HG03108 (cell line): ENCODE results near the gene HNRNPM.

Experiments
- ATAC-seq: cut with Tn5 transposase; IDR thresholded peaks from one replicate; pipeline ENCODE4 v1.9.1; 2021; ENCODE audit warnings: moderate library complexity; ENCODE audit not compliant: unreplicated experiment

HNRNPM gene

GRCh38 chr19:8537099-8537498 lies 92.3 kb downstream of the HNRNPM start:
- ATAC-seq, result no peak
